GM21825 (cell line): ENCODE data around the gene C16orf92.

ENCODE experiments used
- ATAC-seq: cut with Tn5 transposase; IDR thresholded peaks from one replicate; pipeline ENCODE4 v1.9.1; 2021; ENCODE audit warnings: mild to moderate bottlenecking, moderate library complexity; ENCODE audit not compliant: unreplicated experiment

Gene C16orf92

DNA sequence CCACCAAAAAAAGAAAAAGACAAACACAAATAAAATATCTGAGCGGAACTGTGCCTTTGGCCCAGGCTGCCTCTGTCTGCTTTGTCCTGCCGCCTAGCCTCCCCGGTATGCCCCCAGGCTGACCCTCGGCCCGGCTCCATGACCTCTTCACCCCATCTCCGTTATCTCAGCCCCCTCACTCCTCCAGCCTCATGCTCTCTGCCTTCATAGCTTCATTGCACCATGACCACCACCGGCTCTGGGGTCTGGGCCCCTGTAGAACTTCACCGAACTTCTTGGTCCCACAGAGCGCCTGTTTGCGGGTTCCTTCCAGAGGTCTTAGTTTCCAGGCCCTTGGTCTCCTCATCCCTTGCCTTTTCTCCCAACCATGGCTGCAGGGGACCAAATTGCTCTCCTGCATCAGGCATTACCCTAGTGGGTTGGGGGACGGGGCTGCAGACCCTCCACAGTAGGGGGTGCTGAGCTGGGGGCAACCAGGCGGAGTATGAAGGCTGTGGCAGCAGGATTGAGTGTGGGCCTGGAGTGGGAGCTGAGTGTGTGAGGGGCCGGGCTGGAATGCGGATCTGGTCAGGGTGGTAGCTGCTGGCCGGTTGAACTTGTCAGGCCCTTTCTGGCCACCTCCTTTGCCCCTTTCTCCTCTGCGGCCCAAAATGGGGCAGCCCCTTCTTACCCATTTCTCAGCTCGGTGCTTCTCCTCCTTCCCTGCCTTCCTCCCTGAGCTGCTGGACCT is 34.5 kb upstream of the C16orf92 start:
- no peak for ATAC-seq

DNA sequence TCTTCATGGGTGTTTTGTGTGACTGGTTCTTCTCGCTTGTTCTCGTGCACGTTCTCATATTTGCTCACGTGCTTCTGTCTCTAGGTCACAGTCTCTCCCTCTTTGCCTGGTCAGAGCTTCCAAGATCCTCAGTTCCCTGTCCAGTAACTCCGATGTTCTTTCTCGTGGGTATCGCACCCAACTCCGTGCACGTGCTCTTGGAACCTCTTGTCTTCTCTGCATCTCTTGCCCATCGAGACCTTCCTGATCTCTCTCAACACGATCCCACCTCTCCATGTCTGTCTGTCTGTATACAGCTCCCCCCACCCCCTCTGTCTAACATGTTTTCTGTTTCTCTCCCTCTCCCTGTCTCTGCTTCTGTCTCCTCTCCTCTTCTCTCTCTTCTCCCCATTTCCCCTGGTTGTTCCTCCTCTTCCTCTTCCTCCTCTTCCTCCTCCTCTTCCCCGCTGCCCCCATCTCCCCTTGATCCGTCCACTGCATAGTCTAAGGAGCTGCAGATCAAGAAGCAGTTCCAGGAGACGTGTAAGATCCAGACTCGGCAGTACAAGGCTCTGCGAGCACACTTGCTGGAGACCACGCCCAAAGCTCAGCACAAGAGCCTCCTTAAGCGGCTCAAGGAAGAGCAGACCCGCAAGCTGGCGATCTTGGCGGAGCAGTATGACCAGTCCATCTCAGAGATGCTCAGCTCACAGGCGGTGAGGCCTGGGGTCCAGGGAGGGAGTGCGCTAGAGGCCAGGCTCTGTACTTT is 33.7 kb upstream of the C16orf92 start:
- no peak for ATAC-seq

DNA sequence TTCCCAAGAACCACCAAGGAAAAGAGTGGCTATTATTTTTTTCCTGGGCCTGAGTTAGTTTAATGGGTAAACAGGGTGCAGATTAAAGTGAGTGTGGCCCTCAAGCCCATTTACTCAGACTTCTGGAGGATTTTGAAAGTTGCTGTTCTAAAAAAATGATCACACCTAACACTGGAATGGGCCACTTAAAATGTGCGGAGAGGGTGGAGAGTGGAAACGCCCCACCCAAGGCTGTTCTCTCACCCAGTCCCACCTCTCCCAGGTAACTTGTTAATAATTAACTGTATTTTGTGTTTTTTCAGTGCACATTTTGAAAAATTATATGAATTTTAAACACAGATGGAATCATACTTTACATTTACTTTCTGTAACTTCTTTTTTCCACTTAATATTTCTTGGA is 33.0 kb upstream of the C16orf92 start:
- no peak for ATAC-seq

DNA sequence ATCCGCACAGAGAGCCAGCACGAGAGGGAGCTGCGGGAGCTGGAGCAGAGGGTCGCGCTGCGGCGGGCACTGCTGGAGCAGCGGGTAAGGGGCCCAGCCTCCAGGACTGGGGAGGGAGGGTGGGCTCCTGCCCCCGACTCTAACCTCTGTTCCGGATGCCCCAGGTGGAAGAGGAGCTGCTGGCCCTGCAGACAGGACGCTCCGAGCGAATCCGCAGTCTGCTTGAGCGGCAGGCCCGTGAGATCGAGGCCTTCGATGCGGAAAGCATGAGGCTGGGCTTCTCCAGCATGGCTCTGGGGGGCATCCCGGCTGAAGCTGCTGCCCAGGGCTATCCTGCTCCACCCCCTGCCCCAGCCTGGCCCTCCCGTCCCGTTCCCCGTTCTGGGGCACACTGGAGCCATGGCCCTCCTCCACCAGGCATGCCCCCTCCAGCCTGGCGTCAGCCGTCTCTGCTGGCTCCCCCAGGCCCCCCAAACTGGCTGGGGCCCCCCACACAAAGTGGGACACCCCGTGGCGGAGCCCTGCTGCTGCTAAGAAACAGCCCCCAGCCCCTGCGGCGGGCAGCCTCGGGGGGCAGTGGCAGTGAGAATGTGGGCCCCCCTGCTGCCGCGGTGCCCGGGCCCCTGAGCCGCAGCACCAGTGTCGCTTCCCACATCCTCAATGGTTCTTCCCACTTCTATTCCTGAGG is 32.0 kb upstream of the C16orf92 start:
- no peak for ATAC-seq

DNA sequence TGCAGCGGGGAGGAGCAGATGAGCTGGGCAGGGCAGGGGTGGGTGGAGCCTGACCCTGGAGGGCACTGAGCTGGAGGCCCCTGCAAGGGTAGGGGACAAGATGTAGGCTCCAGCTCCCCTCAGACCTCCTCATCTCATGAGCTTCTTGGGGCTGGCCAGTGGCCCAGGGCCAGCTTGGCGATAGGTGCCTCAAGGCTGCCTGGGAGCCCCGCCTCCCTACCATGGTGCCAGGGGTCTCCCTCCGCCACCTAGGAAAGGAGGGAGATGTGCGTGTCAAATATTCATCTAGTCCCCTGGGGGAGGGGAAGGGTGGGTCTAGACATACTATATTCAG is 31.5 kb upstream of the C16orf92 start:
- no peak for ATAC-seq

DNA sequence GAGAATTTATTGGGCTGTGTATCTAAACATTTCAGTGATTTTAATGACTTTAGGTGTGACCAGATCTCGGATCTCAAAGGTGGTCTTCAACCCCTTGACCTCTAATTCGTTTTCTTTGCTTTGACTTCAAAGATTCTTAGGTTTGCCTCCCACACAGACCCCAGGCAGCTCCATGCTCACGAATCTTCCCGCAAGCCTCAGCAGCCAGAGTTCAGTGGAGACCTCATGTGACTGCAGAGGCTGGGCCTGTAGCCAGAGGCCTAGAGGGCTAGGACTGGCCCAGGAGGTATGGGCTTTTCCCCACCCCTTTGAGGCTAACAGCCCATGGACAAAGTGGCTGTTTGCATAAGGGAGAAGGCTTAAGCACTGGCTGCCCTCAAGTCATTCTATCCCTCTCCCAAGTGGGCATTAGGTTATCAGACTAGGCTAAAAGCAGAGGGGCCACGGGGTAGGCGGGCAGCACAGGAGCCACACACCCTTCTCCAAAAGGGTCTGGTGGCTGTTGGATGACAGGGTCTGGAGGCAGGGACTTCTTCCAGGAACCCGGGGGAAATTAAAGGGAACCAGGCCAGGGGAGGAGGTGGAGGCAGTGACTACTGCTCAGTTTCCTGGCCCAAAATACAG is 30.5 kb upstream of the C16orf92 start:
- ATAC-seq, result no peak

DNA sequence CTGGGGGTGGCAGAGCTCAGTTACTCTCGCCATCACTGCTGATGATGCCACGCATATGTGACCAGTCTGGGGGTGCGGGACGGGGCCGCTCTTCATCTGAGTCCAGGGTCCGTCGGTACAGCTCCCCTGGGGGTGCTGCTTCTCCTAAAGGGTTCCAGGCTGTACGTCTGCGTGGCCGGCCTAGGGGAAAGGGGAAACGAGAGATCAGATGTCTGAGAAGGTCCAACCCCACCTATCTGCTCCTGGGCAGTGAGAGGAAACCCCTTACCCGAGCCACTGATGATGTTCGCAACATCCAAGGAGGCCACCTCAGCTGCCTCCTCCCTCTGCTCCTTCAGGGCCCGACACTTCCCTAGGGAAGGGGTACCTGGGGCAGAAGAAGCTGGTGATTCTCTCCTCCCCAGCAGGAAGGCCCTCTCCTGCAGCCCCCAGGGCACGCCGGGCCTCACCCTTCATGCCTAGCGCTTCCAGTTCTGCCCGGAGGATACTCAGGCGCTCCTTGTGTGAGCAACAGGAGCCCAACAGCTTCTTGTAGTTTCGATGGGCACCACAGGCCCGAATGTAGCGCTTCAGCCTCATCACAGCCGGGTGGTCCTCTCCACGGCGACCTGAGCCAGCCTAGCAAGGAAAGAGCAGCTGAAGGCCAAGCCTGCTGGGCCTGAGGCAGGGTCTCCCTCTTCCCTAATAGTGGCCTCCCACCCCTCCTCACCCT is 29.7 kb upstream of the C16orf92 start:
- no peak for ATAC-seq

DNA sequence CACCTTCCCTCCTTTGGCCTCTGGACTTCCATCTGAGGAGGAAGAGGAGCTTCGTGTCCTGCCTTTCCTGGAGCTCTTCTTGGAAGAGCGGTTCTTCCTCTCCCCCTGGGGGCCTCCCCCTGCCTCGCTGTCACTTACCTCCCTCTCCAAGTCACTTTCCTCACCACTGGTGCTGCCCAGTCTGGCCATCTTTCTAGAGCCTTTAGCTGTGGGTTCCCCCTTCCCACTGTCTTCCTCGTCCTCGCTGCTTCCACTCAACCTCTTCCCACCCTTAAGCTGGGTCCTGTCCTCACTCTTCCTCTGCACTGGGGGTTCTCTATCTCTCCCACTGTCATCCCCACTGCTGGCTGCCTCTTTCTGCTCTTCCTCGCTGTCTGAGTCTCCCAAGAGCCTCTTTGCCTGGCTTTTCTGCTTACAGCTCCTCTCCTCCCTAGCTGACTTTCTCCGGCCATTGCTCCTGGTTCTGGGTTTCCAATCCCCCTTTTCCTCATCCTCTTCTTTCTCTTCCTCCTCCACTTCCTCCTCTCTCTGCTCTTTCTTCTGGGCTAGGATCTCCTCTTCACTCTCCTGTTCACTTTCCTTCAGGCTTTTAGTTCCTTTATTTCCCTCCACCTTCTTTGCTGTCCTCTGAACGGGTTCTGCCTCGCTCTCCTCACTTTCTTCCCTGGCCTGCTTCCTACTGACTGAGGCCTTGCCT is 28.9 kb upstream of the C16orf92 start:
- no peak for ATAC-seq

DNA sequence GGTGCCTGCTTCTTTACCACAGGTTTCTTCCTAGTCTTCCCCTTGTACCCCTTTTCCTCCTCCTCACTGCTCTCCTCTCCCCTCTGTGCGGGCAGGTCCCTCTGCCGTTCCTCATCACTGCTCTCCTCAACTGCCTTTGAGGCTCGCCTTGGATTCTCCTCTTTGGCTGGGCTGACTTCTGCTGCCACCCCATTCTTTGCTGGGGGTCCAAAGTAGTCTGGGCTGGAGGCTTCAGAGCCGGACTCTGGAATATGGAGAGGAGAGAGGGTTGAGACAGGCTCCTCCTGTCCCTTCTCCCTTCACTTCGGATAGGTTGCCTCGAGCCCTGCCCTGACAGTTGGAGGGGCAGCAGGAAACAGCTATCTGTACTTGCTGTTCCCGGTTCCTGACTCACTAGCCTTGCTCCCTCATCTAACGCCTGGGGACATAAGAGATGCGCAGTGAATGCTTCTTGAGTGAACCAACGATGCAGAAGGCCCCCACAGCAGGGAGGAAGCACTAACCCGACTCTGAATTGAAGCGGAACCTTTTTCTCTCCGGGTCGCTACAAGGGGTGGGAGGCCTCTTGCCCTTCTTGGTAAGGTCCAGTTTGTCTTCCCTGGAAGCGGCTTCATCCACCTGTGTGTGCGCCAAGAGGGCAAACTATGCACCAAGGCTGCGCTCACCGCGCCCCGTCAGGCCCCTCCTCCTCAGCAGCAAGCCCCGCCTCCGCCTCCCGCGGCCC is 28.2 kb upstream of the C16orf92 start:
- peak; percentile 31 for ATAC-seq

DNA sequence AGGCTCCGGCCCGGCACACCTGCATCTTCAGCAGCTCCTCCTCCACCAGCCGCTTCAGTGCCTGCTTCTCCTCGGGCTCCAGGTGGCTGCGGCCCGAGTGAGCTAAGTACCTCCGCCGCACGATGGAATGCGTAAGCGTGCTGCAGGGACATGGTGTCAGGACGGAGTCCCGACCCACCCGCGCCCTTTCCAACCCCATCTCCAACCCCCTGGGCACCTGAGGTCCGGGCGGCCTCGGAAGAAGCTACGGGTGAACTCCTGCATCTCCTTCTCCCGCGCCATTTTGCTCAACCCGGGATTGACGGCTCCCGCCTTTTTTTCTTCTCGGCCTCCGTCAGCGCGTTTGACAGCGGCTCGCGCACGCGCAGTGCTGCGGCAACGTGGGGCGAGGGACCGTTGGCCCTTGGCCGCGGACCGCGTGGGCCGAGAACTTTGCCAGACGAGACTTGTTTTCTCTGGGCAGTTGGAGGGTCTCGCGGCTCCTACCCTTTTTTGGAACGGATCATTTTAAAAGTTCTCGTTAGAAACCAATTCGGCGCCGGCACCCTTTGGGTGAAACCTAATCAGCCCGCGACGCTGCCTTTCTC is 27.6 kb upstream of the C16orf92 start, which contains the start of gene HIRIP3:
Gene HIRIP3 (minus strand): TSS at position 294 of the 587 bp plus-strand sequence. CDS start 12 bp downstream, at position 282.
- peak; percentile 32 for ATAC-seq

DNA sequence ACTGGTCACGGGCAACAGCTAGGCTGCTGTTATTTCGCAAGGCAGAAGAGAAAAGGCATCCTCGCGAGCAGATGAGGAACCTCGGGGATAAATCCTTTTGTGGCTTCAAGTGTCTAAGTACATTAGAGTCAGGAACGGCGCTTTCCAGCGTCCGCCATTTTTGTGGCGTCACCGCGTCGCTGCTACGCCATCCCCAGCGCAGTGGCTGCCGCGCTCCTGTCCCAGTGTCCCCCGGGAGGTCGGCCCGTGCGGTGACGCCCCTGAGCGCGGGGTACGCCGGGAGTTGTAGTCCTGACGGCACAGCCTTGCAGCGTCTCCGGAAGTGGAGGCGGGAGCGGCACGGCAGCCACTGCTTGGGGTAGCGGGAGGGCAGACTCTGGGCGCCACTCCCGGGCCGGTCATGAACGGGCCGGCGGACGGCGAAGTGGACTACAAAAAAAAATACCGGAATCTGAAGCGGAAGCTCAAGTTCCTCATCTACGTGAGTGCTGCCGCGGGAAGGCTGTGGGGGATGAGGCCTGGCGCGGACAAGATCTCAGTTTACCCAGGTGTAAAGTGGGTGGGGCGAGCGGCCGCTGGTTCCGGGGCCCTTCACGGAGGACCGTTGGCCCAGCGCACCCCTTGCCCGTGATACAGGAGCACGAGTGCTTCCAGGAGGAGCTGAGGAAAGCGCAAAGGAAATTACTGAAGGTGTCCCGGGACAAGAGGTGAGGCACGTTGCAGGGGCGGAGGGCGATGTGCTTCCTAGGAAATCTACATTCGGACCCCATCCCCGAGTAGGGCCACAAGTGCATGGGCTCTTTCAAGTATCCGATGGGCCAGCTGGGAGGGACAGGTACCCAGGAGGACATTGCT is 26.9 kb upstream of the C16orf92 start, which contains the start of gene INO80E:
Gene INO80E (plus strand): TSS at position 331 of the 855 bp plus-strand sequence. CDS start 70 bp downstream, at position 401.
- peak; percentile 85 for ATAC-seq

DNA sequence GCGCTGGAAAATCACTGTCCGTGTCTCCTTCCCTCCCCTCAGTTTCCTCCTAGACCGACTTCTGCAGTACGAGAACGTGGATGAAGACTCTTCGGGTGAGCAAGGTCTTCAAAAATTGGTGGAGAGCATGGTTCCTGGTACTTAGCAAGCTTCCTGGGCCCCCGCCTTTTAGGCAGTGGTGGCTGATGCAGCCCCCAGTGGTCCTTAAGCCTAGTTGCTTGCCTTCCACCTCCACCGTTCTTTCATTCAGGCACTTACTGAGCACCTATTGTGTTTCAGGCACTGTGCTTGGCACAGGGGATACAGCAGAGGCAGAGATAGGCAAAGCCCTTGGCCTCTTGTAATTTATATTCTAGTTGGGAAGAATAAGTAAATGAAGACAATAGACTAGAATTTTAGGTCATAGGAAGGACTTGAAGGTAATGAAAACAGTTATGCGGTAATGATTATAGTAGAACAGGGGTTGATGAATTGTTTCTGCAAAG is 26.2 kb upstream of the C16orf92 start:
- no peak for ATAC-seq

DNA sequence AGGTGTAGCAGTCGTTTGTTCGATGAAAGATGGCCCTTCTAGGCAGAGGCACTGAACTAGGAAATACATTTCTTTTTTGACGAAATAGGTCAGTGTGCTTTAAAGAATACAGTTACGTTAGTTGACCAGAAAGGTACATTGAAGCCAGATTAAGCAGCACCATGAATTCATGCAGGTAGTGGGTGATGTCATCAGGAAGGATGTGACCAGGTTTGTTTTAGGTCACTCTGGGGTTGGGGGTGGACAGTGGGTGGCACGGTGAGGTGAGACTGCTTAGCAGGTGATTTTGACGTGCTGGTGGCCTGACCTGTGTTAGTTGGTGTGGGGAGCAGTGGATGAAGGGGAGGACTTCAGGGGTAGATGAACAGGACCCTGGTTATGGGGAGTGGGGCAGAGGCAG is 23.4 kb upstream of the C16orf92 start:
- ATAC-seq, result no peak

DNA sequence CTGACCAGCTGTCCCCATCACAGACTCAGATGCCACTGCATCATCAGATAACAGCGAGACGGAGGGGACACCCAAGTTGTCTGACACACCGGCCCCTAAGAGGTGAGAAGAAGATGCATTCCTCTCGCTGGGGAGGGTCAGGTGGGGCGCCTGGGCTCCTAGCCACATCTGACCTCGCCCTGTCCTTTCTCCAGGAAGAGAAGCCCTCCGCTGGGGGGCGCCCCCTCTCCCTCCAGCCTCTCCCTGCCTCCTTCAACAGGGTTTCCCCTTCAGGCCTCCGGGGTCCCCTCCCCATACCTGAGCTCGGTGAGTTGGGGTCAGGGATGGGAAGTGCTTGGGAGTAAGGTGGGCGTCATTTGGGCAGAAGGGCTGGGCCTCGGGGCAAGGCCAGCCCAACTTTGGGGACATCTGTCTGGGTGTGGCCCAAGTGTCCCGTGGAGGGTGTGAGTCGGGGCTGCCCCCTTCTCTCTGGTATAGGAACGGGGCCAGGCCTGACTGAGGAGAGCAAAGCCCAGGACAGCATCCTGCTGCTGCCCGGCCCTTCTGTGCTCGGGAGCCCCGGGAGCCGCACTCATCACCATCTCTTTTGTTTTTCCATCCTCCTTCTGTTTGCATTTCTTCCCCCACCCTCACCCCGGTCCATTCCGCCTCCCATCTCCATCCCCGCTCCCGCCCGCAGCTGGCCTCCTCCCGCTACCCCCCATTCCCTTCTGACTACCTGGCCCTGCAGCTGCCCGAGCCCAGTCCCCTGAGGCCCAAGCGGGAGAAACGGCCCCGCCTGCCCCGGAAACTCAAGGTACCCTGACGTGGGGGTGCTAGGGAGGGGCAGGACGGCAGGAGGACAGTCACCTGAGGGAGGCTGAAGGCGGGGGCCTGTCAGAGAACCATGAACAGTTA is 22.0 kb upstream of the C16orf92 start:
- no peak for ATAC-seq

DNA sequence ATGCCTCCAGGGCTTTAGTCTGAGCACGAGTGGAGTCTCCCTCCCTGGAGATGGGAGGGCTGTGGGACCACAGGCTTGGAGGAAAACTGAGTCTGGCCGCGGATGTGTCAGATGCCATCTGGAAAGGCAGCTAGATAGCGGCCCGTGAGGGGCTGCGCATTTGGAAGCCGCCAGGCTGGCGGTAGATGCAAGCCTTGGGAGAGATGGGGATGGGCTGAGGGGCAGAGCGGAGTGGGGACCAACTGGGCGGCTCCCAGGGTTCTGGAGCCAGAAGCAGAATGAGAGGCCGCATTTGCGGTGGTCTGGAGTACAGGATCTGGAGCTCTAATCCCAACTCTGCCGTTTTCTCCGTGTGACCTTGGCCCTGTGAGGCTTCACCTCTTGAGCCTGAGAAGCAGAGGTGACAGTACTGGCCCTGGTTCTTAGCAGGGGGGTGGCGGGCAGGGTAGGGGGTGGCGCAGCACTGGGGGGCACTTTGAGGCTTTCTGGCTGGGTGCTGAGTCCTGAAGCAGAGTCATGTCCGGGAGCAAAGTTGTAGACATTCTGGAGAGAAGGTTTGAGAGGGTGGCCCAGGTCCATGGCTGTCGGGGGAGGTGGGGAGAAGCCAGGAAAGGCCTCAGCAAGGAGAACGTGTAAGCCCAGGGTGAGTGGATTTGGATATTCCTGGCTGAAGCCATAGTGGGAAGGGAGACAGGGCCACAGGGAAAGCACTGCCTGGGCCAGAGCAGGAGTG is 20.2 kb upstream of the C16orf92 start:
- no peak for ATAC-seq
